Measurements from ENCODE around the gene PCLAF.

DNA sequence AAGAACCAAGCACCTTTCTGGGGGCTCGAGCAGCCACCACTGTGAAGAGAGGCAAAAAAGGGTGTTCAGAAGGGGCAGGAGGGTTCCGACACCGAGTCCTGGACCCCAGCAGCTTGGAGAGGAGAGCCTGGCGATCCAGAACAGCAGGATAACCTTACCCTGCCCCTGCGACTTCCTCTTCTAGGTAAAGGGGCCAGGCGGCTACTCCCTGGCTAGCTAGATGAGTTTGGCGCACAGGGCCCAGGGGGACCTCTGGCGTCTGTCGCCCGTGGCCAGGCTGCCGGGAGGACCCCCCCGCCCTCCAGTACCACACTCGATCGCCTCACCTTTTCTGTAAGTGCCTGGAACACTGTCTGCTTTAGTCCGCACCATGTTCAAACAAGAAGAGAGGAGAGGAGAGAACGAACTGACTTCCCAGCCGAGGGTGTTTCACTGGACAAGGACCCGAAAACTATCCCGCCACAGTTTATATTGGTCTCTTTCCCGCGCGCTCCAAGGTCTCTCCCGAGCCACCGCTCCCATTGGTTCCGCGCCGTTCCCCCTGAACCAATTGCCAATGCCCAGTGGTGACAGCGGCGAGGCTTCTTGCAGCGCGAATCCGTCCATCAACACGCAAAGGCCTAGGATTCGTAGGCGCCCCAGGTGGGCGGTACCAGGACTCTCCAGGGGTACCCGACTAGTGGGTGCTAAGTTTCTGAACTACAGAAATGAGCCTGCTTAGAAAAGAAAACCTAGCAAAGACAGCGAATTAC, at the start of gene PCLAF:
- TF ChIP-seq, protein P1, sequence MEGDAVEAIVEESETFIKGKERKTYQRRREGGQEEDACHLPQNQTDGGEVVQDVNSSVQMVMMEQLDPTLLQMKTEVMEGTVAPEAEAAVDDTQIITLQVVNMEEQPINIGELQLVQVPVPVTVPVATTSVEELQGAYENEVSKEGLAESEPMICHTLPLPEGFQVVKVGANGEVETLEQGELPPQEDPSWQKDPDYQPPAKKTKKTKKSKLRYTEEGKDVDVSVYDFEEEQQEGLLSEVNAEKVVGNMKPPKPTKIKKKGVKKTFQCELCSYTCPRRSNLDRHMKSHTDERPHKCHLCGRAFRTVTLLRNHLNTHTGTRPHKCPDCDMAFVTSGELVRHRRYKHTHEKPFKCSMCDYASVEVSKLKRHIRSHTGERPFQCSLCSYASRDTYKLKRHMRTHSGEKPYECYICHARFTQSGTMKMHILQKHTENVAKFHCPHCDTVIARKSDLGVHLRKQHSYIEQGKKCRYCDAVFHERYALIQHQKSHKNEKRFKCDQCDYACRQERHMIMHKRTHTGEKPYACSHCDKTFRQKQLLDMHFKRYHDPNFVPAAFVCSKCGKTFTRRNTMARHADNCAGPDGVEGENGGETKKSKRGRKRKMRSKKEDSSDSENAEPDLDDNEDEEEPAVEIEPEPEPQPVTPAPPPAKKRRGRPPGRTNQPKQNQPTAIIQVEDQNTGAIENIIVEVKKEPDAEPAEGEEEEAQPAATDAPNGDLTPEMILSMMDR (IDR thresholded peaks at IDR 0.05), result no peak
- peak; percentile 97 for TF ChIP-seq POLR2AphosphoS5 (IDR thresholded peaks at IDR 0.05; ENCODE audit: low read depth, low read length)
- TF ChIP-seq, protein P2, sequence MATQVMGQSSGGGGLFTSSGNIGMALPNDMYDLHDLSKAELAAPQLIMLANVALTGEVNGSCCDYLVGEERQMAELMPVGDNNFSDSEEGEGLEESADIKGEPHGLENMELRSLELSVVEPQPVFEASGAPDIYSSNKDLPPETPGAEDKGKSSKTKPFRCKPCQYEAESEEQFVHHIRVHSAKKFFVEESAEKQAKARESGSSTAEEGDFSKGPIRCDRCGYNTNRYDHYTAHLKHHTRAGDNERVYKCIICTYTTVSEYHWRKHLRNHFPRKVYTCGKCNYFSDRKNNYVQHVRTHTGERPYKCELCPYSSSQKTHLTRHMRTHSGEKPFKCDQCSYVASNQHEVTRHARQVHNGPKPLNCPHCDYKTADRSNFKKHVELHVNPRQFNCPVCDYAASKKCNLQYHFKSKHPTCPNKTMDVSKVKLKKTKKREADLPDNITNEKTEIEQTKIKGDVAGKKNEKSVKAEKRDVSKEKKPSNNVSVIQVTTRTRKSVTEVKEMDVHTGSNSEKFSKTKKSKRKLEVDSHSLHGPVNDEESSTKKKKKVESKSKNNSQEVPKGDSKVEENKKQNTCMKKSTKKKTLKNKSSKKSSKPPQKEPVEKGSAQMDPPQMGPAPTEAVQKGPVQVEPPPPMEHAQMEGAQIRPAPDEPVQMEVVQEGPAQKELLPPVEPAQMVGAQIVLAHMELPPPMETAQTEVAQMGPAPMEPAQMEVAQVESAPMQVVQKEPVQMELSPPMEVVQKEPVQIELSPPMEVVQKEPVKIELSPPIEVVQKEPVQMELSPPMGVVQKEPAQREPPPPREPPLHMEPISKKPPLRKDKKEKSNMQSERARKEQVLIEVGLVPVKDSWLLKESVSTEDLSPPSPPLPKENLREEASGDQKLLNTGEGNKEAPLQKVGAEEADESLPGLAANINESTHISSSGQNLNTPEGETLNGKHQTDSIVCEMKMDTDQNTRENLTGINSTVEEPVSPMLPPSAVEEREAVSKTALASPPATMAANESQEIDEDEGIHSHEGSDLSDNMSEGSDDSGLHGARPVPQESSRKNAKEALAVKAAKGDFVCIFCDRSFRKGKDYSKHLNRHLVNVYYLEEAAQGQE (IDR thresholded peaks at IDR 0.05; ENCODE audit: insufficient read depth in 1 of 2, low read depth in 2 of 2, low read length in 1 of 2), result no peak

All from Panc1 (cell line).